Central memory CD4-positive, alpha-beta T cell (primary cell): Measurements from ENCODE around the gene PPP1R12B.

Experiments used
- DNase-seq: peaks from one replicate; pipeline ENCODE4 v3.0.0; 2022
- total RNA-seq, 3 experiments: gene quantifications; one replicate each; lab custom pipeline; 2026; lab: John Stamatoyannopoulos, UW

The PPP1R12B gene, protein sequence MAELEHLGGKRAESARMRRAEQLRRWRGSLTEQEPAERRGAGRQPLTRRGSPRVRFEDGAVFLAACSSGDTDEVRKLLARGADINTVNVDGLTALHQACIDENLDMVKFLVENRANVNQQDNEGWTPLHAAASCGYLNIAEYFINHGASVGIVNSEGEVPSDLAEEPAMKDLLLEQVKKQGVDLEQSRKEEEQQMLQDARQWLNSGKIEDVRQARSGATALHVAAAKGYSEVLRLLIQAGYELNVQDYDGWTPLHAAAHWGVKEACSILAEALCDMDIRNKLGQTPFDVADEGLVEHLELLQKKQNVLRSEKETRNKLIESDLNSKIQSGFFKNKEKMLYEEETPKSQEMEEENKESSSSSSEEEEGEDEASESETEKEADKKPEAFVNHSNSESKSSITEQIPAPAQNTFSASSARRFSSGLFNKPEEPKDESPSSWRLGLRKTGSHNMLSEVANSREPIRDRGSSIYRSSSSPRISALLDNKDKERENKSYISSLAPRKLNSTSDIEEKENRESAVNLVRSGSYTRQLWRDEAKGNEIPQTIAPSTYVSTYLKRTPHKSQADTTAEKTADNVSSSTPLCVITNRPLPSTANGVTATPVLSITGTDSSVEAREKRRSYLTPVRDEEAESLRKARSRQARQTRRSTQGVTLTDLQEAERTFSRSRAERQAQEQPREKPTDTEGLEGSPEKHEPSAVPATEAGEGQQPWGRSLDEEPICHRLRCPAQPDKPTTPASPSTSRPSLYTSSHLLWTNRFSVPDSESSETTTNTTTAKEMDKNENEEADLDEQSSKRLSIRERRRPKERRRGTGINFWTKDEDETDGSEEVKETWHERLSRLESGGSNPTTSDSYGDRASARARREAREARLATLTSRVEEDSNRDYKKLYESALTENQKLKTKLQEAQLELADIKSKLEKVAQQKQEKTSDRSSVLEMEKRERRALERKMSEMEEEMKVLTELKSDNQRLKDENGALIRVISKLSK
- 13.7 to 49.8 (median 40.4) reads per million in 3 experiments for total RNA-seq

- peak; percentile 94 for DNase-seq
Measured at GRCh38 chr1:202348509-202349205, at the start of gene PPP1R12B. PPP1R12B (plus strand) TSS chr1:202348699; CDS start chr1:202348852, 153 bp downstream.

GRCh38 chr1:202302166-202302565, 46.3 kb upstream of the PPP1R12B start:
- no peak for DNase-seq

GRCh38 chr1:202304375-202304774, 44.1 kb upstream of the PPP1R12B start:
- DNase-seq = no peak

DNA sequence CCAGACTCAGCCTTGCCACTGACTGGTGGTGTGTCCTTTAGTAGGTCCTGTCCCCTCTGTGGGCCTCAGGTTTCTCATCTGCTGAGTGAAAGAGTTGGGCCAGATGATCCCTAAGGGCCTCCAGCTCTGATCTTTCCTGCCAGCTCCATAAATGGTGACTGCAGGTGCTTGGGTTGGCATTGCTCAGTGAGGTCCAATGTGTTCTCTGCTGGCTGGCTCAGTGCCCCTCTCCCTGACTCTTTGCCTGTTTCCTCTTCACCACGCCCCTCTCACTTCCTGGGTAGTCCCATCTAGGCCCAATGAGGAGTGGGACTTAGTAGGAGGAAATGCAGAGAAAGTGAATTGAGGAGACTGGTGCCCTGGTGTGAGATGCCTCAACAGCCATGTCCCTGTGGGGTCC, 43.3 kb upstream of the PPP1R12B start:
- DNase-seq = no peak

- DNase-seq = no peak
Measured at GRCh38 chr1:202306535-202307345, 41.8 kb upstream of the PPP1R12B start.

GRCh38 chr1:202310071-202310725, 38.3 kb upstream of the PPP1R12B start:
- no peak for DNase-seq

- no peak for DNase-seq
Measured at GRCh38 chr1:202310746-202311145, 37.8 kb upstream of the PPP1R12B start.

- no peak for DNase-seq
Measured at GRCh38 chr1:202311875-202312635, 36.4 kb upstream of the PPP1R12B start.

DNA sequence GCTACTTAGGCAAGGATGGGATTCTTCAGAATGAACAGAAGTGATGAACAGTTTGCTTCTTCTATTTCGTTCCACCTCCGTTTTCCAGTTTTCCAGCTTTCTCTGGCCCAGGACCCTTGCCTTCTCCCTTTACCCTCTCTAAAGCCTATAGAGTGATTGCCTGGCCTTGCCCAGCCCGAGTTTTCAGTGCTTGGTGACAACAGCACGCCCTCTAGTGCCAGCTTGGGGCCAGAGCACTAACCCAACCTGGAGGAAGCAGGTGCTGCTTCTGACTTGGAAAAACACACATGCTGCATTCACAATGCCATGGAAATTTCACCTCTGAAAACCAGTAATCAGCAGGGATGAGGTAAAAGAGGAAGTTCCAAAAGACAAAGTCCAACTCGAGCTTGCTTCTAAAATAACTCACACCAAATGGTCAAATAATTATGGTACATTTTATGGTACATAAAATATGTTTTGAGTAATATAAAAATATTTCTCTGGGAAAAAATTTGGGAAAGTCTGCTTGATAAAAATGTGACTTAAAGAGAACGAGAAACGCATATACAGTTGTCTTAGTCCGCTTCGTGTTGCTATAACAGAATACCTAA, 32.8 kb upstream of the PPP1R12B start:
- peak; percentile 59 for DNase-seq

DNA sequence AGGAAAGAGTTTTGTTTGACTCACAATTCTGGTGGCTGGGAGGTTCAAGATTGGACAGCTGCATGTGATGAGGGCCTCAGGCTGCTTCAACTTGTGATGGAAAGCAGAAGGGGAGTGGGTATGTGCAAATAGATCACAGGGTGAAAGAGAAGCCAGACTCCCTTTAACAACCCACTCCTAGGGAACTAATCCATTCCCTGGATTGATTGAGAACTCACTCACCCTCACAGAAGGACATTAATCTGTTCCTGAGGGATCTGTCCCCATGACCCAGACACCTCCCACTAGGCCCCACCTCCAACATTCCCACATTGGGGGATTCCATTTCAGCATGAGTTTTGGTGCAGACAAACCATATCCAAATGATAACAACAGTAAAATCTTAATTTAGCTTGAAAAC, 32.3 kb upstream of the PPP1R12B start:
- DNase-seq = no peak

GRCh38 chr1:202317941-202318925, 30.3 kb upstream of the PPP1R12B start:
- DNase-seq = no peak

DNA sequence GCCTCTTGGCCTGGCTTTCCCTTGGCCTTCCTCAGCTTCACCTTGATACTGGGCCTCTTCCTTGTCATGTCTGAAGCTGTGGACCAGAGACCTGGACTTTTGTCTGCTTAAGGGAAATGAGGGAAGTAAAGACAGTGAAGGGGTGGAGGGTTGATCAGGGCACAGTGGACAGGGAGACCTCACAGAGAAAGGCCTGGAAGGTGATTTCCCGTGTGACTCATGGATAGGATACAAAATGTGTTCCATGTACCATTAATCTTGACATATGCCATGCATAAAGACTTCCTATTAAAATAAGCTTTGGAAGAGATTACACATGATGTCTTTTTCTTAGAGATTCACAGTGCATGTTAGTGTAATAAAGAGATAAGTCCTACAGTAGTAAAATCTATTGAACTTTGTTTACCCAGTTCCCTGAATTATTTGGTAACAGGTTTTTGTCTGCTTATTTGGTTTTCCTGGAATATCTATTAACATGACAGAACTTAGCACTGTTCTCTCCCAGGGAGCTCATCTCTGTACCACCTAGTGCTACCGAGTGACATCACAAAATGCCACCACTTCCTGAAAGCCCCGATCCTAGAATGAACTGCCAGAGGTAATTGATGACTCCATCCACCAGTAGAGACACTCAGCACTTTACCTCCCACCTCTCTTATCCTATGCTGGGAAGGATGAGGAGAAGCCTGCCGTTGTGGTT, 29.0 kb upstream of the PPP1R12B start:
- DNase-seq = no peak

- DNase-seq = no peak
Measured at GRCh38 chr1:202320081-202320405, 28.5 kb upstream of the PPP1R12B start.

GRCh38 chr1:202323731-202324130, 24.8 kb upstream of the PPP1R12B start:
- no peak for DNase-seq

- no peak for DNase-seq
Measured at GRCh38 chr1:202324646-202325045, 23.9 kb upstream of the PPP1R12B start.

- DNase-seq = no peak
Measured at GRCh38 chr1:202329891-202330290, 18.6 kb upstream of the PPP1R12B start.

DNA sequence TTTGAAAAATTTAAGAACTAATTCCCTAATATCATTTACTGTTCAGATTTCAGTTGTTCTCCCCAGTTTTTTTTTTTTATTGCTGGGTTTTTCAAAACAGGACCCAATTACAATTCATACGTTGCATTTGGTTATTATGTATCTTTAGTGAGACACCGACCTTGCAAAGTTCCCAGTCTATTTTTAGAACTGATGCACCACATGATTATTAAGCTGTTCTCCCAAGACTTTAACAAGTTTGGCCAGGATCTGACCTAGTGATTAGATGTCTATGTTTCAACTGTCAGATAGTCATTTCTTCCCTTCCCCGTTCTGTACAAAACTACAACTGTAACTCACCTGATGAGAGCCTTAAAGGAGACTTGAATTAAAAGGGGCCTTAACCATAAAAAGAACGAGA, 14.6 kb upstream of the PPP1R12B start:
- DNase-seq = no peak

GRCh38 chr1:202343652-202344349, 4.7 kb upstream of the PPP1R12B start:
- peak; percentile 50 for DNase-seq
